Central memory CD8-positive, alpha-beta T cell (primary cell): ENCODE results near the gene WDFY2.
A peak's percentile ranks its signal among the peaks of the same experiment; 100 is the strongest.

Source experiments
- ATAC-seq: fragments of 150-1000 bp; cut with Tn5 transposase; replicated peaks from 2 replicates; pipeline ENCODE4 v1.10.0; 2022; ENCODE audit warnings: mild to moderate bottlenecking, moderate FRiP score, moderate number of reproducible peaks; ENCODE audit not compliant: poor library complexity, severe bottlenecking; ENCODE audit errors: extremely low read depth
- DNase-seq, 2 donors: peaks; one replicate each; pipeline ENCODE4 v3.0.0; 2021; ENCODE audit warnings: low spot score in 2 of 2
- H3K27ac Mint-ChIP-seq: one replicate; pipeline ENCODE4 v1.8.0; 2022; ENCODE audit warnings: low read depth, mild to moderate bottlenecking, moderate library complexity, mixed read lengths
- H3K27me3 Mint-ChIP-seq: one replicate; pipeline ENCODE4 v1.8.0; 2022; ENCODE audit warnings: mixed read lengths
- H3K36me3 Mint-ChIP-seq: one replicate; pipeline ENCODE4 v1.8.0; 2022; ENCODE audit warnings: mild to moderate bottlenecking, moderate library complexity, mixed read lengths; ENCODE audit not compliant: insufficient read depth
- H3K4me1 Mint-ChIP-seq: one replicate; pipeline ENCODE4 v1.8.0; 2022; ENCODE audit warnings: mixed read lengths
- H3K4me3 Mint-ChIP-seq: one replicate; pipeline ENCODE4 v1.8.0; 2022; ENCODE audit warnings: mild to moderate bottlenecking, moderate library complexity, mixed read lengths
- H3K9me3 Mint-ChIP-seq: one replicate; pipeline ENCODE4 v1.8.0; 2022; ENCODE audit warnings: mixed read lengths

The WDFY2 gene

DNA sequence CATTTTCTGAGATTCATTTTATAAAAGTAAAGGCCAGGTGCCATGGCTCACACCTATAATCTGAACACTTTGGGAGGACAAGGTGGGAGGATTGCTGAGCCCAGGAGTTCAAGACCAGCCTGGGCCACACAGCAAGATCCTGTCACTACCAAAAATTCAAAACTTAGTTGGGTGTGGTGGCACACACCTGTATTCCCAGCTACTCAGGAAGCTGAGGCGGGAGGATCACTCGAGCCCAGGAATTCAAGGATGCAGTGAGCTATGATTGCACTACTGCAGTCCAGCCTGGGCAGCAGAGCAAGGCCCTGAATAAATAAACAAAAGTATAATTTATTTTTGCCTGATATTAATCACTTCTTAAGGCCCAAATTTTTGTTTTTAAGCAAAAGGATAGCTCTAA lies 179.2 kb downstream of the WDFY2 start:
- Mint-ChIP-seq H3K4me1 (peaks cover 21% of the 10 kb centered on the region), H3K9me3 (no peaks in the 10 kb centered on the region), H3K36me3 (peaks cover 24% of the 10 kb centered on the region), H3K4me3 (no peak overlapping the region), H3K27ac (peak overlapping the region; percentile 93), H3K27me3 (no peaks in the 10 kb centered on the region)
- no peak for ATAC-seq
- DNase-seq: no peak

DNA sequence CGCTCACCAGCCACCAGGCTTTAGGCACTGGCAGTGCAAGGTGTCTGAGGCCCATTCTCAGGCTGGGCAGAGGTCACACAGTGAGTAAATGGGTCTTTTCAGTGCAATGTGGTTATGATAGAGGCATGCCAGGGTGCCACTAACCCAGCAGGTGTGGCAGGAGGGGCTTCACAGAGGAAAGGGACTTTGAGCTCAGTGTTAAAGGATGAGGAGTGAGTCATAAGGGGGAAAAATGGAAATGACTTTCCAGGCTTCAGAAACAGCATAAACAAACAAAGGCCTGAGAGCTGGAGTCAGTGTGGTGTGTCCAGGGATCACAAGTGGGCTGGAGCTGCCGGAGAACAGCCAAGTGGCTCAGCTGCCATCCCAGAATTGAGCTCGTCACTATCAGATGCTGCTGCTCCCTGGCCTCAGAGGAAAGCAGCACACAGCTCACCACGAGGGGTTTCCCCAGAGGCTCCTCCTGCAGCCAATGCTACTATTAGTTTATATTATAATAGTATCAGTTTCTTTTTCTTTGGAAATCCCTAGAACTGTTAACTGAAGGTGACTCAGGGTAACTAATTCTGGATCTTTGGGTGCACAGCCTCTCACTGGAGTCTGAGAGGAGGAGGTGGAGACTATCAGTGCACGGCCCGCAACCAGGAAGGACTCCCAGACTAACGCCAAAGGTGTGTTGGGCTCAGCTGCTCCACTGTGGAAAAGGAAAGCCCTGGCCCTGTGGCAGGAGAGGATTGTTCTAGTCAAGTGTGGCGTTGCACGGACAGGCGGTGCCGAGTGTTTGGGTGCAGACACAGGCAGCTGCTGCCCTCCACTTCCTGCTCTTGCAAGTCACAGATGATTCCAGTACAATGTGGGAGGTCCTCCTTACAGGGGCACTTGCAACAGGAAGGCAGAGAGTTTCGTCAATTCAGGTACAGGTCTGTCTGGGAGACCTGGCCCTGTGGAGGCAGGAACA lies 180.2 kb downstream of the WDFY2 start:
- Mint-ChIP-seq H3K4me3 (peak overlapping the region; percentile 75), H3K36me3 (peaks cover 17% of the 10 kb centered on the region)
- ATAC-seq: peak; percentile 92

DNA sequence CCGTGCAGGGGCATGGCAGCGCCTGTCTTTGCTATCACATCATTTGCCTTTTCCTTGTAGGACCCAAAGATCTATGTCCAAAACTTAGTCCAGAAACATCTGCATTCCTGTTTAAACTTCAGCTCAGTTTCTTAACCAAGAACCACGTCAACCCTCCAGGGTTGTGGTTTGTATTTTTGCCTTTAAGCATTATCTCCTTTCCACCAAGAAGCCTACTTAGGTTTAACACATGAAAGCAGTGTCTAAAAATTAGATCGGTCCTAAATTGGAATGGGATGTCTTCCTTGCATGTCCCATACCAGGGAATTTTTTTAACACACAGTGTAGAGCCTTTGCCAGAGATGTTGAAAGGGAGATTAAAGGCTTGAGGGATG lies 180.9 kb downstream of the WDFY2 start:
- Mint-ChIP-seq H3K4me1 (peaks cover 21% of the 10 kb centered on the region), H3K36me3 (peaks cover 16% of the 10 kb centered on the region), H3K9me3 (no peaks in the 10 kb centered on the region), H3K27ac (peak overlapping the region; percentile 93), H3K4me3 (peak overlapping the region; percentile 75), H3K27me3 (no peaks in the 10 kb centered on the region)
- peak; percentile 11 for ATAC-seq
- no peak for DNase-seq

More for the DNA sequence above, 180.2 kb downstream of the WDFY2 start:
- peak; percentile 13 to 31 for DNase-seq
- Mint-ChIP-seq H3K4me1 (peaks cover 21% of the 10 kb centered on the region), H3K27me3 (no peaks in the 10 kb centered on the region), H3K9me3 (no peaks in the 10 kb centered on the region), H3K27ac (peak overlapping the region; percentile 93)

DNA sequence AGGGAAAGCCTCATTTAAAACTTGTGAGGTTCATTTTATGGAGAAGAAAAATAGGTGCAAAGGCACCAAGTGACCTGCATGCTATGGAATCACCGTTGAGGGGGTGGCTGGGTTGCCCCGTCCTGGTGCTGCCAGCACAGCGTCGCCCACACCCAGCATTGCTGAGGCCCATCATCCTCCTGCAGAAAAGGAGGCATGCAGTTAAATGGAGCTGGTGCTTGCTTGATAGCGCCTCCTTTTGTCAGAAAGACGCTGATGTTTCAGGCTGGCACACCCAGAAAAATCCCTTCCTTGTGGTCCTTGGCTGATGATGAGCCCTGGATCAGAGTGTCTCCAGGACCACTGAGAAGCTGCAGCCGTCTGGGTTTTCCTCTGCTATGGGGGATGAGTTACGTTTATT lies 182.8 kb downstream of the WDFY2 start:
- DNase-seq (no peak), ATAC-seq (no peak)
- H3K27me3 Mint-ChIP-seq: no peaks in the 10 kb centered on the region
- H3K4me3 Mint-ChIP-seq: no peak overlapping the region
- H3K36me3 Mint-ChIP-seq: peaks cover 17% of the 10 kb centered on the region
- peak overlapping the region; percentile 38 for H3K27ac Mint-ChIP-seq
- H3K9me3 Mint-ChIP-seq: no peaks in the 10 kb centered on the region
- peaks cover 20% of the 10 kb centered on the region for H3K4me1 Mint-ChIP-seq

DNA sequence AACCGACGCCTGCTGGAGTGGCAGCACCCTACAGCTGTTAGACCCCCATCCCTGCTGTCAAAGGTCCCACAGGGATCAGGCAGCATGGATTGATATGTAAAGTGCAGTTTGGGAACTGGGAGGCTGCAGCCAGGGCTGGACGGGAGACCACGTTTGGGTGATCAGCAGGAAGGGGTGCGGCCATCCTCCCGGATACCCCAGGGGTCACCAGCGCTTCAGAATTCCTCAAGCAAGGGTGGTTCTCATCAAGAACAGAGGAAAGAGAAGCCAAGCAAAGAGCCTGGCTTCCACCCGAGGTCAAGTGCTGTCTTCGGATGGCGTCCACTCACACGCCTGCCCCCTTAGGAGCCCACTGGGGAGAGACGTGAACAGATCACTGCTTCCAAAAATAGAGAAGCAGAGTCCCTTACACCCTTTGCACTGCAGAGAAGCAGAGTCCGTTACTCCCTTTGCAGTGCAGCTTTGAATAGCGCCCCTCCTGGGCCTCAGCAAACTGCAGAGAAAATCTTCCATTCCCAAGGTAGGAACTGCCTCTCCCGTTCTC lies 184.2 kb downstream of the WDFY2 start:
- Mint-ChIP-seq H3K9me3 (no peaks in the 10 kb centered on the region), H3K36me3 (peaks cover 15% of the 10 kb centered on the region), H3K4me3 (no peak overlapping the region), H3K27ac (no peak overlapping the region), H3K4me1 (peaks cover 16% of the 10 kb centered on the region), H3K27me3 (no peaks in the 10 kb centered on the region)
- DNase-seq: no peak
- ATAC-seq: no peak

DNA sequence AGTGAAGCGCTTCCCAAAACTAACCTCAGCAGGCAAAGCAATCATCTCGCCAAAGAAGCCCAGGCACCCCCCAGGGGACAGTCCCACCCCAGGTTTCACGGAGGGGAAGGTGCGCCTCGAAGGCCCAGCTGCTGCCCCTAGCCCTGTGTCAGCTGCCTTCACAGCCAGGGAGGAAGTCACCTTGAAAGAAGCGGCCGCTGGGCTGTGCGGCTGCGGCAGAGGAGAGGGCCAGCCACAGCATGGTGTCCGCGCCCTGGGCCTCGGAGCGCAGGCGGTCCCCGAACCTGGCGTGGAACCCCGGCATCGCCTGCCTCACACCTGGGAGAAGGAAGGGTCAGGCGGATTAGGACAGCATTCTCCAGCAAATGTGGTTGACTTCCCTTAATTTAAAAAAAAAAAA lies 184.7 kb downstream of the WDFY2 start:
- no peak overlapping the region for H3K27ac Mint-ChIP-seq
- H3K9me3 Mint-ChIP-seq: no peaks in the 10 kb centered on the region
- ATAC-seq (no peak), DNase-seq (no peak)
- H3K4me1 Mint-ChIP-seq: peaks cover 14% of the 10 kb centered on the region
- no peak overlapping the region for H3K4me3 Mint-ChIP-seq
- no peaks in the 10 kb centered on the region for H3K27me3 Mint-ChIP-seq
- H3K36me3 Mint-ChIP-seq: peaks cover 15% of the 10 kb centered on the region

DNA sequence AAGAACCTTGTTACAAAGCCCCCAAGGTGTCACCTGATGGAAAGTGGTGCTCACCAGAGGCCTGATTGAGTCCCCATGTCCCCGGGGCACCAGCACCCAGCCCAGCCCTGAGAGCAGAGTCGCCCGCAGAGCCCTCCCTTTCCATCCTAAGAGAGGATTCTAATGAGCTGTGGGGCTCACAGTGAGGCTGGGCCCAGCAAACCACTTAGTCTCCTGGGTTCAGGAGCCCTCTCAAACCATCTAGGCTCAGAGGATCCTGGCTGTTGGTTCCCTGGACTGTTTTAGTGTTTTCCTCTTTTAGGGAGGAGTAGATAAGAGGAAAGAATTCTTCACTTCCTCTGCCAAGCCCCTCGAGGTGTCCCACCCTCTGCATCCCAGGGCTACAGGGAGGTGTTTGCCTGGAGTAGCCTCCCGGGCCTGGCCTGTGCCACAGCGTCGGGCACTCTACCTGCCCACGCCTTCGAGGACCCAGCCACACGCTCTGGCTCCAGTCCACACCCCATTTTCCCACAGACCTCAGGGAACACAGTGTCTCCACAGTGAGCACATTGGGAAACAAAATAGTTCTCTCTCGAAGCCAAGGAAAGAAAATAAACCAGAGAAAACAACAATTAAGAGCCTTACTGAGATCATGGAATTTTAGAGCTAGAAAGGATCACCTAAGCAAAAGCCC lies 185.3 kb downstream of the WDFY2 start:
- Mint-ChIP-seq H3K9me3 (no peaks in the 10 kb centered on the region), H3K4me3 (no peak overlapping the region), H3K36me3 (peaks cover 12% of the 10 kb centered on the region), H3K4me1 (peaks cover 8% of the 10 kb centered on the region), H3K27ac (no peak overlapping the region), H3K27me3 (no peaks in the 10 kb centered on the region)
- DNase-seq (no peak), ATAC-seq (no peak)

DNA sequence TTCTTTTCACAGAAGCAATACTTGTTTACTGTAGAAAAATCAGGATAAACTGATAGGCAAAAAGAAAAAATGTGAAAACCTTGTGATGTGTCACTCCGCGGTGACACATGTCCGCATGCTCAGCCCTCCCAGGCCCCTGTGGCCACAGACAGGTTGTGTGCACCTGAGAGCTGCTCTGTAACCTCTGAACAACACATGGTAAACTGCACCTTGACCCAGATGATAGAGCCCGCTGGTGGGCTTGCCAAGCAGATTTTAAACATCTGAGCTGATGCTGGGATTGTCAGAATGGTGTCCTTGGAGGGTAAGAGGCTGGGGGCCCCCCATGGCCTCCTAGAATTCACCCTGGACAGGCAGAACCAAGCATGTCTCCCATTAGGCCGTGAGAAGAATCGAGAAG lies 185.9 kb downstream of the WDFY2 start:
- Mint-ChIP-seq H3K36me3 (peaks cover 12% of the 10 kb centered on the region), H3K4me3 (no peak overlapping the region), H3K27me3 (no peaks in the 10 kb centered on the region), H3K9me3 (no peaks in the 10 kb centered on the region), H3K4me1 (peaks cover 2% of the 10 kb centered on the region), H3K27ac (no peak overlapping the region)
- DNase-seq (no peak), ATAC-seq (no peak)

DNA sequence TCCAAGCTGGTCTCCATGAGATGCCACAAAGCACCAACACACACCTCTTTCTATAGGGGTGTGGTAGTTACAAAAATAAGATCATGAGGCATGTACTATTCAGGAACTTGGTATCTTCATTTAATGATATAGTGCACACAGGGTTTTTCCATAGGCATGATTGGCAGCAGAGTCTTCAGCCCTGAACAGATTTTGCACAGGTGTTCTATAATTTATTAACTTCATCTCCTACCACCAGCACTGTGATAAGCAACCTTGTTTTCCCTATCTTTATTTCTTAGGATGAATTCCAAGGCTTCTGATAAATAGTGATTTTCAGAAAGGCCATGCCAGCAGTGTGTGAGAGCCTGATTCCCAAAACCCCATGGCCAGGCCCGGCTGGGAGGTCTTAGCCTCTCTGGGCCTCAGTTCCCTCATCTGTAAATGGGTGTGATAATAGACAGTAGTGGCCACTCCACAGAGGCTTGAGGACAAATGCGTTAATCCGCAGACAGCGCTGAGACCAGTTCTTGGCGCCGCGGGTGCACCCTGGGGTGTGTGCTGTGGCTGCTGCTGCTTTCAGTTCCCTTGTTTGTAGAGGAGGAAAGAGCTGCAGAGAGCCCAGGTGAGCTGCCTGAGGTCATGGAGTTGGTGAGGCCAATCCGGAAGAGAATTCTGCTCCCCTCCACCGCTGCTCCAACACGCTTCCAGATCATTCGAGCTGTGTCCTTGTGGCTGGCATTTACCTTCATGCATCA lies 186.6 kb downstream of the WDFY2 start:
- H3K36me3 Mint-ChIP-seq: peaks cover 12% of the 10 kb centered on the region
- no peak overlapping the region for H3K27ac Mint-ChIP-seq
- H3K9me3 Mint-ChIP-seq: no peaks in the 10 kb centered on the region
- H3K4me3 Mint-ChIP-seq: no peak overlapping the region
- no peaks in the 10 kb centered on the region for H3K4me1 Mint-ChIP-seq
- no peaks in the 10 kb centered on the region for H3K27me3 Mint-ChIP-seq
- DNase-seq (no peak), ATAC-seq (no peak)

DNA sequence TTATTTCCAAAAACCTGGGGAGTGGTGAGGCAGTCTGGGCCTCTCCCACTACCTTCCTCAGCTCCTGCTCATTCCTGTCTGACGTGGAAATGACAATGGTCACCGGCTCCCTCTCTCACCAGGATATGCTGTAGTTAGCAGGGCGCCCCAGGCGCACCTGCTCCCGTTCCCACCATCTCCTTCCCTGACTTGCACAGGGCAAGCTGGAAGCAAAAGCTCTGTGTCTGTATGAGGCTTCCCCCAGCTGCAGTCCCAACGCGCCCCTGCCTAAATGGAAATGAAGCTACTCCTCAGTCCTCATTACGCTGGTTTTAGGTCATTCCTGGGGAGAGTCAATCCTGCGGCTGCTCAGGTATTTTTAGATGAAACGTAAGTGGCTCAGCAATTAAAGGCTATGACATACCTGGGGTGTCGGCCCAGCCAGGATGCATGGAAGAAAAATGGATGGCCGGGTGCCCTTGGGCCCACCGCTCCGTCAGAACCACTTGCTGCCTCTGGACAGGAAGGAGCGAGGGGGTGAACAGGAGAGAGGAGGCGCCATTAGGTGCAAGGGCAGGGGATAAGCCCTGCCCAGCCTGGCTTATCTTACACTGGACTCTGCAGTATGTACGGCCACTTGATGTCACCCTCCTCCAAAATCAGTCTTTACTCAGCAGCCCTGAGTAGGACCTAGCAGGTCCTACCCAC lies 187.3 kb downstream of the WDFY2 start:
- H3K4me1 Mint-ChIP-seq: no peaks in the 10 kb centered on the region
- no peak overlapping the region for H3K4me3 Mint-ChIP-seq
- no peaks in the 10 kb centered on the region for H3K9me3 Mint-ChIP-seq
- no peaks in the 10 kb centered on the region for H3K27me3 Mint-ChIP-seq
- no peak for ATAC-seq
- DNase-seq: no peak
- peaks cover 10% of the 10 kb centered on the region for H3K36me3 Mint-ChIP-seq
- H3K27ac Mint-ChIP-seq: no peak overlapping the region

DNA sequence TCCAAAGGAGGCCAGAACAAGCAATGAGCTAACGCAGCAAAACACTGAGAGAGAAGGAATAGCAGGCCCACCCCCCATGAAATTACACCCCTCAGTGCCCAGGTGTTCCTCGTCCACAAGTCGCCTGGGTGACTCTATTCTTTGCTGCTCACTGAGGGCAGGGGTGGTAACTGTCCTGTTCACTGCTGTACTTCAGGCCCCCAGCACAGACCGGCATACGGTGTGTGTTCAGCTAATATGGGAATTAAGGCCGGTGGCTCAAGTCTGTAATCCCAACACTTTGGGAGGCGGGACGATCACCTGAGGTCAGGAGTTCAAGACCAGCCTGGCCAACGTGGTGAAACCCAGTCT lies 187.8 kb downstream of the WDFY2 start:
- H3K4me1 Mint-ChIP-seq: no peaks in the 10 kb centered on the region
- H3K4me3 Mint-ChIP-seq: no peak overlapping the region
- no peak overlapping the region for H3K27ac Mint-ChIP-seq
- ATAC-seq (no peak), DNase-seq (no peak)
- peaks cover 10% of the 10 kb centered on the region for H3K36me3 Mint-ChIP-seq
- no peaks in the 10 kb centered on the region for H3K27me3 Mint-ChIP-seq
- H3K9me3 Mint-ChIP-seq: no peaks in the 10 kb centered on the region

DNA sequence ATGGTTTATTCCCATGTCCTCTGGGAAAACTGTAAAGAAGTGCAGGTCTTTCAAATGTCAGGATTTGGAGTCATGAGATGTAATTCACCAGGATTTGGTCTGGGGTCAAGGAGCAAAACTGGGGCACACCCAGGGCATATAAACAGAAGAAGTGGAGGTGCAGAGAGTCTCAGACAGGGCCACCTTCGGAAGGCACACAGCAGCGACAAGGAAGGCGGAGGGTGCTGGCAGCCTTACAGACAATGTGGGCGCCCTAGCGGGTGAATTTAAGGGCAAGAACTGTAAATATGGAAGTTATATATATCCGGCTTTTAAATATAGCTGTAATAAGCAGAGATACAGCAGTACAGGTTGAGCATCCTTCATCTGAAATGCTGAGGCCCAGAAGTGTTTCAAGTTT lies 188.5 kb downstream of the WDFY2 start:
- no peaks in the 10 kb centered on the region for H3K9me3 Mint-ChIP-seq
- DNase-seq: no peak
- H3K27ac Mint-ChIP-seq: no peak overlapping the region
- no peaks in the 10 kb centered on the region for H3K4me1 Mint-ChIP-seq
- H3K4me3 Mint-ChIP-seq: no peak overlapping the region
- no peak for ATAC-seq
- H3K36me3 Mint-ChIP-seq: peaks cover 10% of the 10 kb centered on the region
- no peaks in the 10 kb centered on the region for H3K27me3 Mint-ChIP-seq
